NK-92 treated with Interleukin-12 subunit alpha and Interleukin-12 subunit beta, amount 100 ng/mL, for 24 hours (cell line): ENCODE results near the gene FMNL3.

Source experiments
- DNase-seq: peaks from one replicate; lab custom pipeline; 2025; lab: John Stamatoyannopoulos, UW

FMNL3 gene

GRCh38 chr12:49678711-49679110, 28.5 kb downstream of the FMNL3 start:
- DNase-seq = no peak

- no peak for DNase-seq
Observed at GRCh38 chr12:49675137-49675536, 32.1 kb downstream of the FMNL3 start.

GRCh38 chr12:49674318-49674981, 32.8 kb downstream of the FMNL3 start:
- DNase-seq = no peak

- no peak for DNase-seq
Observed at GRCh38 chr12:49673446-49674317, 33.5 kb downstream of the FMNL3 start.

- DNase-seq = no peak
Observed at GRCh38 chr12:49672301-49673217, 34.6 kb downstream of the FMNL3 start.

- peak; percentile 13 for DNase-seq
Observed at GRCh38 chr12:49671031-49671765, 36.0 kb downstream of the FMNL3 start.

GRCh38 chr12:49669796-49670195, 37.4 kb downstream of the FMNL3 start:
- no peak for DNase-seq

- no peak for DNase-seq
Observed at GRCh38 chr12:49667325-49668090, 39.7 kb downstream of the FMNL3 start.

- DNase-seq = no peak
Observed at GRCh38 chr12:49666176-49666575, 41.0 kb downstream of the FMNL3 start.

GRCh38 chr12:49665384-49665783, 41.8 kb downstream of the FMNL3 start:
- no peak for DNase-seq

- DNase-seq = peak; percentile 40
Observed at GRCh38 chr12:49664591-49665239, 42.5 kb downstream of the FMNL3 start.

- DNase-seq = no peak
Observed at GRCh38 chr12:49664167-49664566, 43.0 kb downstream of the FMNL3 start.

GRCh38 chr12:49662998-49663843, 44.0 kb downstream of the FMNL3 start:
- peak; percentile 57 for DNase-seq

- no peak for DNase-seq
Observed at GRCh38 chr12:49661746-49662145, 45.5 kb downstream of the FMNL3 start.

- DNase-seq = no peak
Observed at GRCh38 chr12:49661191-49661590, 46.0 kb downstream of the FMNL3 start.

GRCh38 chr12:49659753-49660152, 47.5 kb downstream of the FMNL3 start:
- DNase-seq = no peak

- DNase-seq = no peak
Observed at GRCh38 chr12:49658276-49658675, 48.9 kb downstream of the FMNL3 start.

- DNase-seq = no peak
Observed at GRCh38 chr12:49655595-49656236, 51.5 kb downstream of the FMNL3 start.

GRCh38 chr12:49654715-49655114, 52.5 kb downstream of the FMNL3 start:
- DNase-seq = no peak
